ENCODE measurements around the gene PIH1D1. TPM values are rescaled to one million over a fixed set of nuclear protein-coding genes. Genes with fewer than 3 reads are reported as not detected.

Gene PIH1D1
- total RNA-seq, 6 experiments from 2014 or later: 37.4 to 57.7 (median 43.4) TPM

DNA sequence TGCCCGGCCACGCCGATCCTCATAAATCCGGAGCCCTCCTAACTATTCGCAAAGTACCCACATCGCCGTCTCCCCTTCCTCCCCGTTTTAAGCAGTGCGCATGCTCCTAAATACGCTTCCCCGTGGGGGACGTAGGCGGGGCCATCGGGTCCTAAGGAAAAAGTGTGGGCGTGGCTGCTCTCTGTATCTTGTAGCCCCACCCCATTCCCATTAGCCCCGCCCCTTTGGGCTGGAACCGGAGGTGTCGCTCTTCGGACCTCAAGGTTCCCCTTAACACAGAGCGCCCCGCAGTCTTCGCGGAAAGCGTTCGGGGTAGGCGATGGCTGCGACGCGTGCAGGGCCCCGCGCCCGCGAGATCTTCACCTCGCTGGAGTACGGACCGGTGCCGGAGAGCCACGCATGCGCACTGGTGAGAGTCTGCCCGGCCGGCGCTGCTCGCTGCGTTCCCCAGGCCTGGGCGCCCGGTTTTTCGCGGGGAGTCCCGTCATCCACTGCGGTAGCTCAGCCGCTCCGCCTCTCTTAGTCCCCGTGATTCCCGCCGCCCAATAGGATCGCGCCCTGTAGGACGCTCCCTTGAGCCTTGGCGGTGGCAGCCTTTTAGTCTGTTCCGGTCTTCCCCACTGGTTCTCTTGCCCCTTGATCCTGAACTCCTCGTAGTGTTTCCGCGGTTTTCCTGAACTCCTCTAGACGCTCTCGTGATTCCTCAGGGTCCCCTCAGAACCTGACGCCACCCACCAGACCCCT, 1.6 kb upstream of the PIH1D1 start, which contains the start of gene ALDH16A1:
ALDH16A1 (plus strand) TSS at position 213 of the 744 bp plus-strand sequence; CDS start at position 320, 107 bp downstream.
- no peaks in the 10 kb centered on the region for H3K36me3 ChIP-seq
- WGBS (ENCODE audit: insufficient coverage, low coverage, low lambda C conversion rate, missing lambda C conversion rate): under 1% methylated on average over 18 of the region's 66 CpGs

DNA sequence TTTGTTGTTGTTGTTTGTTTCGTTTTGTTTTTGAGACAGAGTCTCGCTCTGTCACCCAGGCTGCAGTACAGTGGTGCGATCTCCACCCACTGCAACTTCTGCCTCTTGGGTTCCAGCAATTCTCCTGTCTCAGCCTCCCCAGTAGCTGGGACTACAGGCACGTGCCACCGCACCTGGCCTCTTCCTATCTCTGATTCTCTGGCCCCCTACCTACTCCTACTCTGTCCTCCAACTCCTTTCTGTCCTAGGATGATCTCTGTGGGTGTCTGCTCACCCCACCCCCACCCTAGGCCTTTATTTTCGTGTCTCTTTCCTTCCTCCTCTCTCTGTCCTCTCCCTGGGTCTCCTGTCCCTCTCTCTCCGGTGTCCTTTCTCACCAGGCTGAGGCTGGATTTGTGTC, 1.2 kb downstream of the PIH1D1 start:
- intact Hi-C loops (cut with DNase I): no loop called here
- Histone ChIP-seq H3K36me3 (peaks cover 0 to 3% (median 2%) of the 10 kb centered on the region in 4 donors), H3K27me3 (no peaks in the 10 kb centered on the region), H3K4me3 (peak overlapping the region in 1 of 3 donors; percentile 85), H3K4me1 (peaks cover 0 to 11% (median 3%) of the 10 kb centered on the region in 4 donors), H3K9me3 (no peaks in the 10 kb centered on the region), H3K27ac (no peak overlapping the region)
- DNase-seq (no peak), ATAC-seq (no peak)
- 84% methylated on average over 7 of the region's 7 CpGs for WGBS (ENCODE audit: insufficient coverage, low coverage, low lambda C conversion rate, missing lambda C conversion rate)
- TF ChIP-seq, protein P1, sequence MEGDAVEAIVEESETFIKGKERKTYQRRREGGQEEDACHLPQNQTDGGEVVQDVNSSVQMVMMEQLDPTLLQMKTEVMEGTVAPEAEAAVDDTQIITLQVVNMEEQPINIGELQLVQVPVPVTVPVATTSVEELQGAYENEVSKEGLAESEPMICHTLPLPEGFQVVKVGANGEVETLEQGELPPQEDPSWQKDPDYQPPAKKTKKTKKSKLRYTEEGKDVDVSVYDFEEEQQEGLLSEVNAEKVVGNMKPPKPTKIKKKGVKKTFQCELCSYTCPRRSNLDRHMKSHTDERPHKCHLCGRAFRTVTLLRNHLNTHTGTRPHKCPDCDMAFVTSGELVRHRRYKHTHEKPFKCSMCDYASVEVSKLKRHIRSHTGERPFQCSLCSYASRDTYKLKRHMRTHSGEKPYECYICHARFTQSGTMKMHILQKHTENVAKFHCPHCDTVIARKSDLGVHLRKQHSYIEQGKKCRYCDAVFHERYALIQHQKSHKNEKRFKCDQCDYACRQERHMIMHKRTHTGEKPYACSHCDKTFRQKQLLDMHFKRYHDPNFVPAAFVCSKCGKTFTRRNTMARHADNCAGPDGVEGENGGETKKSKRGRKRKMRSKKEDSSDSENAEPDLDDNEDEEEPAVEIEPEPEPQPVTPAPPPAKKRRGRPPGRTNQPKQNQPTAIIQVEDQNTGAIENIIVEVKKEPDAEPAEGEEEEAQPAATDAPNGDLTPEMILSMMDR (IDR thresholded peaks at IDR 0.05): no peak
- no peak for TF ChIP-seq POLR2A (IDR thresholded peaks at IDR 0.05)

More for the DNA sequence above, 1.6 kb upstream of the PIH1D1 start, which contains the start of gene ALDH16A1:
- intact Hi-C loops (cut with DNase I): no loop called here
- H3K9me3 ChIP-seq: no peaks in the 10 kb centered on the region
- TF ChIP-seq POLR2A (IDR thresholded peaks at IDR 0.05): peak; percentile 80
- TF ChIP-seq, protein P1 (IDR thresholded peaks at IDR 0.05): no peak
- peaks cover 0 to 11% (median 3%) of the 10 kb centered on the region in 4 donors for H3K4me1 ChIP-seq
- ATAC-seq (peak; percentile 86 to 93 (median 89)), DNase-seq (peak; percentile 98 to 99 (median 99))
- H3K27ac ChIP-seq: peak within 1 kb of the TSS; percentile 75 to 83 (median 82)
- H3K4me3 ChIP-seq: peak within 1 kb of the TSS; percentile 50 to 85 (median 73)
- H3K27me3 ChIP-seq: no peaks in the 10 kb centered on the region

DNA sequence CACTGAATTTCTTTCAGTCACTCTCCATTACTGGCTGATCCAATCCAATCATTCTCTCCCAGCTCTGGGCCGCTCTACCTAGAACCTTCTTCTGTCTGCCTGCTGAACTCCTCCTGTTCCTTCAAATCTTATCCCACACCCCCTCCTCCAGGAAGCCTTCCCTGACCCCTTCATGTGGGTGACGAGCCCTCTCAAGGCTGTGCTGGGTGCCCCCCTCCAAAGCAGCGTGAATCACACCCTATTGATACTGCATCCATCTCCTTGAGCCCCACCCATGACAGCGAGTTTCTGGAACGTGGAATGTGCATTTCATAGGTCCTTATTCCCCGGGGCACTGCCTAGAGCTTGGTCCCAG, 3.2 kb downstream of the PIH1D1 start:
- peaks cover 0 to 3% (median 2%) of the 10 kb centered on the region in 4 donors for H3K36me3 ChIP-seq
- H3K4me3 ChIP-seq: no peak overlapping the region
- ATAC-seq (no peak), DNase-seq (no peak)
- TF ChIP-seq, protein P1 (IDR thresholded peaks at IDR 0.05): no peak
- no peak for TF ChIP-seq POLR2A (IDR thresholded peaks at IDR 0.05)
- no peaks in the 10 kb centered on the region for H3K9me3 ChIP-seq
- intact Hi-C loops (cut with DNase I): no loop called here
- H3K27ac ChIP-seq: no peak overlapping the region
- 92% methylated on average over 6 of the region's 6 CpGs for WGBS (ENCODE audit: insufficient coverage, low coverage, low lambda C conversion rate, missing lambda C conversion rate)
- no peaks in the 10 kb centered on the region for H3K27me3 ChIP-seq
- H3K4me1 ChIP-seq: peaks cover 0 to 11% (median 0%) of the 10 kb centered on the region in 4 donors

DNA sequence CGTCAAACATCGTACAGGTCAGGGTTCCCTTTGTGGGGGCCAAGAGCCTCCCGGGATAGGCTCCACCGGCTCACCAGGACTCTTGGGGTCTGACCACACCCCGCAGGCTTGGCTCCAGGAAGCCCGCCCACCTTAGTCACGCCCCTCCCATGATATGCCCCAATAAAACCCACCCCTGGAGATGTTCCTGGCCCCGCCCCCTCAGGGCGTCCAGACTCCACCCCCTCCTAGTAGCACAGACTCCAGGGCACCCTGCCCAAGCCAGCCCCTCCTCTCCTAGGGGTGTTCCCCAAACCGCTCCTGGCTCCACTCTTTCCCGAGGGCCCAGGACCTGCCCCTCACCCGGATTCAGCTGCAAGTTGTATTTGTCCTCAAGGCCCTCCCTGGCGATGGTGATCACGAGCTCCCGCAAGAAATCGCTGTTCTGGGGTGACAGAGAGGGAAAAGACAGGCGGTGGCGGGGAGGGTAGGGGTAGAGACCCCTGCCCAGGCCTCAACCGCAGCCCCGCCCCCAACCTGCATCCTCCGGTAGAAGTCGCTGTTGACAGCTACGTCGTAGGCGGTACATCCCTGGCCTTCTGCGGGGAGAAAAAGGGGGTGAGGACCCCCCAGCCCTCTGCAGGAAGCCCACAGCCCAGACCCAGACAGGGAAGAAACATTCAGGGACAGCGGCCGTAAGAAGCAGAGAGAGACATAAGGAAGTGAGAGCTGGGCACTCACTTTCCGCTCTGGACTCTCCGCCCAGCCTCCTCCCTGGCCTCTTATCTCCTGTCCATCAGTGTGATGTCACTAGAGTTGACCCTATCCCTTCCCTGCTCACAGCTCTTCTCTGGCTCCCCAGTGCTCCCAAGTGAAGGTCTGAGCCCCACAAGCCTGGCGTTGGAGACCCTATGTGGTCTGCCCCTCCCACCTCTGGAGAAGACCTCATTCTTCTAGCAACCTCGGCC, 3.9 kb downstream of the PIH1D1 start:
- H3K9me3 ChIP-seq: no peaks in the 10 kb centered on the region
- no peak overlapping the region for H3K27ac ChIP-seq
- WGBS (ENCODE audit: insufficient coverage, low coverage, low lambda C conversion rate, missing lambda C conversion rate): 93% methylated on average over 14 of the region's 32 CpGs
- H3K4me1 ChIP-seq: peaks cover 0 to 10% (median 0%) of the 10 kb centered on the region in 4 donors
- TF ChIP-seq, protein P1 (IDR thresholded peaks at IDR 0.05): no peak
- no peak for TF ChIP-seq POLR2A (IDR thresholded peaks at IDR 0.05)
- H3K4me3 ChIP-seq: no peak overlapping the region
- H3K27me3 ChIP-seq: no peaks in the 10 kb centered on the region
- ATAC-seq (no peak), DNase-seq (peak in 1 of 3 donors; percentile 54)
- intact Hi-C loops (cut with DNase I): no loop called here
- peaks cover 0 to 3% (median 2%) of the 10 kb centered on the region in 4 donors for H3K36me3 ChIP-seq

All from right lobe of liver (tissue), 6 donors.